Ascending aorta (tissue), 2 donors: ENCODE data around the gene CDH23. TPM values are rescaled to one million over a fixed set of nuclear protein-coding genes. Genes with fewer than 3 reads are reported as not detected.

ENCODE experiments used
- DNase-seq, 2 donors: peaks; one replicate each; pipeline ENCODE4 v3.0.0-alpha.2; 2019; ENCODE audit warnings: low spot score in 2 of 2
- H3K27ac ChIP-seq, 2 donors: fragments of 200-600 bp; sonication (generic); one replicate each; pipeline ENCODE4 v1.5.1; 2016 to 2017; ENCODE audit warnings: mild to moderate bottlenecking in 1 of 2
- H3K27me3 ChIP-seq: fragments of 200-600 bp; sonication (generic); one replicate; pipeline ENCODE4 v1.5.1; 2017
- H3K36me3 ChIP-seq, 2 donors: fragments of 200-600 bp; sonication (generic); one replicate each; pipeline ENCODE4 v1.5.1; 2016
- H3K4me1 ChIP-seq, 2 donors: fragments of 200-600 bp; sonication (generic); one replicate each; pipeline ENCODE4 v1.5.1; 2016 to 2017; ENCODE audit warnings: mild to moderate bottlenecking in 1 of 2
- H3K4me3 ChIP-seq, 2 donors: fragments of 200-600 bp; sonication (generic); one replicate each; pipeline ENCODE4 v1.5.1; 2016 to 2017; ENCODE audit warnings: mild to moderate bottlenecking in 1 of 2
- H3K9me3 ChIP-seq, 2 donors: fragments of 200-600 bp; sonication (generic); one replicate each; pipeline ENCODE4 v1.5.1; 2016
- CTCF ChIP-seq, 3 experiments: fragments of 200-600 bp in 2 of 3; fragments of 450-650 bp in 1 of 3; sonication (generic) in 2 of 3; IDR thresholded peaks; one replicate each; pipeline ENCODE4 v1.5.1; 2016 to 2019; ENCODE audit warnings: antibody characterized with exemption in 3 of 3, mild to moderate bottlenecking in 1 of 3, moderate library complexity in 1 of 3
- intact Hi-C: fragments of 100-400 bp; cut with DNase I; formaldehyde crosslinking; loops from one replicate; pipeline ENCODE4 v1.15.1; 2023
- total RNA-seq: library from RNA; depleted of rRNA; stranded (reverse); fragments of >200 nt; gene quantifications from one replicate; pipeline ENCODE4 v1.1.0, GENCODE V29; 2016

Gene CDH23
- total RNA-seq, 1 donor from 2014 or later = 40.9 TPM

- no peaks in the 10 kb centered on the region for H3K27me3 ChIP-seq
- H3K4me3 ChIP-seq = no peak overlapping the region
- TF ChIP-seq CTCF (IDR thresholded peaks at IDR 0.05) = no peak
- DNase-seq = no peak
- peaks cover 52 to 62% of the 10 kb centered on the region in 2 donors for H3K36me3 ChIP-seq
- no peak overlapping the region for H3K27ac ChIP-seq
- H3K9me3 ChIP-seq = no peaks in the 10 kb centered on the region
- intact Hi-C loops = no loop called here
- peaks cover 17 to 26% of the 10 kb centered on the region in 2 donors for H3K4me1 ChIP-seq
Observed at GRCh38 chr10:71832967-71833366, 436.2 kb downstream of the CDH23 start.

GRCh38 chr10:71833451-71834342, 437.0 kb downstream of the CDH23 start:
- H3K4me3 ChIP-seq = no peak overlapping the region
- no peaks in the 10 kb centered on the region for H3K9me3 ChIP-seq
- intact Hi-C loops = no loop called here
- DNase-seq = no peak
- H3K4me1 ChIP-seq = peaks cover 17 to 28% of the 10 kb centered on the region in 2 donors
- TF ChIP-seq CTCF (IDR thresholded peaks at IDR 0.05) = no peak
- no peaks in the 10 kb centered on the region for H3K27me3 ChIP-seq
- H3K36me3 ChIP-seq = peaks cover 45 to 55% of the 10 kb centered on the region in 2 donors
- no peak overlapping the region for H3K27ac ChIP-seq

GRCh38 chr10:71834343-71834674, 437.6 kb downstream of the CDH23 start:
- intact Hi-C loops = no loop called here
- TF ChIP-seq CTCF (IDR thresholded peaks at IDR 0.05) = no peak
- no peaks in the 10 kb centered on the region for H3K9me3 ChIP-seq
- H3K27me3 ChIP-seq = no peaks in the 10 kb centered on the region
- DNase-seq = no peak
- peaks cover 17 to 28% of the 10 kb centered on the region in 2 donors for H3K4me1 ChIP-seq
- H3K4me3 ChIP-seq = no peak overlapping the region
- no peak overlapping the region for H3K27ac ChIP-seq
- H3K36me3 ChIP-seq = peaks cover 39 to 48% of the 10 kb centered on the region in 2 donors

GRCh38 chr10:71835671-71836595, 439.2 kb downstream of the CDH23 start:
- H3K4me1 ChIP-seq = peaks cover 17 to 39% of the 10 kb centered on the region in 2 donors
- no peak for TF ChIP-seq CTCF (IDR thresholded peaks at IDR 0.05)

GRCh38 chr10:71836596-71836974, 439.9 kb downstream of the CDH23 start:
- Histone ChIP-seq H3K4me3 (no peak overlapping the region), H3K9me3 (no peaks in the 10 kb centered on the region), H3K27ac (peak overlapping the region; percentile 89 to 93), H3K27me3 (no peaks in the 10 kb centered on the region), H3K36me3 (peaks cover 16 to 26% of the 10 kb centered on the region in 2 donors), H3K4me1 (peaks cover 17 to 41% of the 10 kb centered on the region in 2 donors)
- intact Hi-C loops = loop anchor here (1.0 to 5.0 kb wide), 4 partner anchors 15 to 64 kb away; partner anchors contain the start of genes PSAP and VSIR
- TF ChIP-seq CTCF (IDR thresholded peaks at IDR 0.05) = no peak
- DNase-seq = no peak

More at GRCh38 chr10:71835671-71836595, 439.2 kb downstream of the CDH23 start:
- peak; percentile 63 to 93 for DNase-seq
- Histone ChIP-seq H3K36me3 (peaks cover 22 to 32% of the 10 kb centered on the region in 2 donors), H3K27ac (peak overlapping the region; percentile 89 to 93), H3K27me3 (no peaks in the 10 kb centered on the region), H3K9me3 (no peaks in the 10 kb centered on the region), H3K4me3 (peak overlapping the region in 1 of 2 donors; percentile 29)
- intact Hi-C loops = loop anchor here (1.0 to 5.0 kb wide), 4 partner anchors 15 to 64 kb away; partner anchors contain the start of genes PSAP and VSIR
